NCI-H748 treated with DMSO at 0.1 percent for 48 hours (cell line): ENCODE data around the gene ORC6.

Source experiments
- DNase-seq: peaks from one replicate; lab custom pipeline; 2025; lab: John Stamatoyannopoulos, UW

ORC6 gene

DNA sequence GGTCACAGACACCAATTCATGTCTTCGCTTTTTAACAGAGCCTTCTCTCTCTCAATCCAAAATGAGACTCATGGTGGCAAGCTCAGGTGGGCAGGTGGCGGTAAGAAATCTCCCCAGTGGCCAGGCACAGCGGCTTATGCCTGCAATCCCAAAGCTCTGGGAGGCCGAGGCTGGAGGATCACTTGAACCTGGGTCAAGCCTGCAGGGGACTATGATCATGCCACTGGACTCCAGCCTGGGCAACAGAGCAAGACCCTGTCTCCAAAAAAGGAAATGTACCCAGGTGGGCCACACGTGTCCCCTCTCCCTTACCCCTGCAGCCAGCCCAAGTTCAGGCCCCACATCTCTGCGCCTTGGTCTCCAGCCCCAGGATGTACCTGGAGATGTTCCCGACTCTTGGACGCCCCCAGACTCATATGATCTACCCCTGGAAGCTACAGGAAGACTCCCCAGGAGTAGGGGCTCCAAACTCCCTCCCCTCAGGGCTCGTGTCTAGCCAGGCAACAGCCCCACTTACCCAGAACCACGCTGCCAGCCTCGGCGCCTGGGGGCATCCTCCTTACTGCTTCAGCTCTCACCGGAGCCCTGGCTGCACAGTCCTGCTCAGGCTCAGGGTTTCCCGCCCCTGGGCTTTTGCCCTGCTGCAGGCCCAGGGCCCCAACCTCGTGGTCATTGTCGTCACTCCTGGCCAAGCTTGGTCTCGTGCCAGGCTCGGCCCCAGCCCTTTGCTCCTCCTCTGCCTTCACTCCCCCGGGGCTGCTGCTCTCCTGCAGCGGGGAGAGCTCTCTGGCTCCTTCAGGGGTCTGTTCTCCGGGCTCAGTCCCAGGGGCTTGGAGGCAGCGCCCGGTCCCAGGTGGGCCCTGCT lies 42.5 kb downstream of the ORC6 start:
- DNase-seq: no peak

- DNase-seq: no peak
These were observed 43.1 kb downstream of the ORC6 start for GRCh38 chr16:46732561-46732960.

DNA sequence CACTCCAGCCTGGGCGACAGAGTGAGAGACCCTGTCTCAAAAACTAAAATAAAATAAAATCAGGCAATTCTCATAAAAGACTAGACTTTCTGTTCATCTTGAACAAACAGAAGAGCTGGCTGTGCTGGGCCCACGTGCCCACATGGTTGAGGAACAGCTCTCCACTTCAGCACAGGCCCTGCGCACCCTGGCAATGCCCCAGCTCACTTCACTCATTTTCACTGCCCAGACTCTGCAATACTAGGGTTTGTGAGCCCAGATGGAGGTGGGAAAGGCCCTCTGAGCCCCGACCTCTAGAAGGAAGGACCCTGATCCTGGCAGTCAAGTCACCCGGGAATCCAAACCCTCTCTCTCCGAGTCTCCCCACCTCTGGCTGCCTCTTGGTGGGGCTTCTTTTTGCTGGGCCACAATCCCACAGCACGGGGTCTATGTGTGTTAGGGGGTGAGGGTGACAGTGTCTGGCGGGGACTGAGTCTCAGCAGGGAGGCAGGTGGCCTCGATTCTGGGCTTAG lies 43.9 kb downstream of the ORC6 start:
- no peak for DNase-seq

DNA sequence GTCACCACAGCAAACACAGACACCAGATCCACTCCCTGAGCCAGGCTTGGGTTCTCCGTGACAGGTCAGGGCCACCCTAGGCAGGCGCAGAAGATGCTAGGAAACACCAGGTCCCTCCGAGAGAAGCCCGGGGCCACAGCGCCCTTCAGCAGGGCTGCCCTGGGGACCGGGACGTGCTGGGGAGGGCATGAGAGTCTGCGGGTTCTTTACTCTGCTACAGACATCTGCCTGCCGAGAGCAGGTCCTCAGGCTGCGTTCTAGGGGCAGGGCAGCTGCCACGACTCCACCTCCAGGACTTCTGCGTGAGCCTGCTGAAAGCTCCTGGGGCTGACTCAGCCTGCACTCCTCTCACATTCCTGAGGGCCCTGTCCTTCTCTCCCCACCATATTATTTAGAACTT lies 47.2 kb downstream of the ORC6 start:
- DNase-seq: no peak

- no peak for DNase-seq
These were observed 48.3 kb downstream of the ORC6 start for GRCh38 chr16:46737621-46738214.

GRCh38 chr16:46739934-46740333 lies 50.5 kb downstream of the ORC6 start:
- no peak for DNase-seq

DNA sequence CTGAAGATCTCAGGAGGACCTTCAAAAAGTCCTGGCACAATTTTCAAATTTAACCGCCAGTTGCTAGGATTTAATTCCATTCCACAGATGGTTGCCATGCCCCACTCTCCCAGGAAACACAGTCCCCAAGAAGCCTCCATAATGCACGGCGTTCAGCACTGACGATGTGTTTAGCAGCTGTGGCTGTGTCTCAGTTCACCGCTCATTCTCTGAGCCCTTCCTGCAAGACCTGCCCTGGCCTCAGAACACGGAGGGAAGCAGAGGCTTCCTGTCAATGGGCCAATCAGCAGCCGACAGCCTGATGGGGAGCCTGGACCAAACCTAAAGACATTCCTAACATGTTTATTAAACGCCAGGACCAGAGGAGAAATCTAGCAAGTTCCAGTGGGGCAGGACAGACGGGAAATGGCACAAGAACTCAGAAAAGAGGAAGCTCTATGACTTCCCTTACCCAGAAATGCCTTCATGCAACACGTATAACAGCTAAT lies 53.8 kb downstream of the ORC6 start:
- DNase-seq: no peak

GRCh38 chr16:46745617-46746016 lies 56.2 kb downstream of the ORC6 start:
- DNase-seq: peak; percentile 1

GRCh38 chr16:46746821-46747776 lies 57.6 kb downstream of the ORC6 start:
- DNase-seq: no peak
